ENCODE data around the gene HES2.
"Not testable (repeated sequence)": the region's sequence is repeated elsewhere in the genome, so short reads cannot be mapped to it uniquely, and the experiment has no call there.

The HES2 gene

DNA sequence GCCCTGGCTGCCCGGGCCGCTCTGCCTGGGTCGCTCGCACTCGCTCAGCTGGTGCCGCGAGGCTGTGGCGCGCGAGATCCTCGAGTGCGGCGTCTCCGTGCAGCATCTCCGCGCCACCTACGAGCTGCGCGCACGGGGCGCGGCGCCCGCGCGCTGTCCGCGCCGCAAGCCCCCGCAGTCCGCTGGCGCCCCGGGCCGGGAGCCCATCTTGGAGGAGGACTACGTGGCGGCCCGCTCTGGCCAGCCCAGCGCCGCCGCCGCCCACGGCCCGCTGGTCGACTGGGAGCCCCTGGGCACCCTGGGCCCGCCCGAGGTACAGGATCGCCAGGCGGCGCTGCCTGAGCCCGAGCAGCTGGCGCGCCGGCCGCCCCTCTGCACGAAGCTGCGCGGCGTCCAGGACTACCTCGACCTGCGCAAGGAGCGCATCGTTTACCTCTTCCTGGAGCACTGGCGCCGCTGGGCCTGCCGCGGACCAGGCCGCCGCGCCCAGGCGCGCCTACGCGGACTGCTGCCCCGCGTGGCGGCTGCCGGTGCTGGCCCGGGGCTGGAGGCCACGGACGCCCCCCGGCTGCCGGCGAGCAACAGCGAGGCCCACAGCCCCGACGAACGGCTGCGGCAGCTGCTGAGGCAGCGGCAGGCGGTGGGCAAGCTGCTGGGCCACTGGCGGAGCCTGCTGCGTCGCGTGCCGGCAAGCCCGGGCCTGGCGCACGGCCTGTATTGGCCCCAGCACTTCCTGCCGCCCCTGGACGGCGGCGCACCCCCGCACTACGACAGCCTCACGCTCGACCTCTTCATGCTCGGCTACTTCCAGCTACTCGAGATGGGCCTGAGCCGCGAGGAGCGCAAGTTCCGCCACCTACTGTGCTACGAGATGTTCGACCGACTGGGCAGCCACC, 35.4 kb upstream of the HES2 start:
- DNase-seq (ENCODE audit: low spot score), result peak; percentile 48

GRCh38 chr1:6453895-6454855, 34.5 kb upstream of the HES2 start:
- not testable (repeated sequence) for DNase-seq (ENCODE audit: low spot score)

DNA sequence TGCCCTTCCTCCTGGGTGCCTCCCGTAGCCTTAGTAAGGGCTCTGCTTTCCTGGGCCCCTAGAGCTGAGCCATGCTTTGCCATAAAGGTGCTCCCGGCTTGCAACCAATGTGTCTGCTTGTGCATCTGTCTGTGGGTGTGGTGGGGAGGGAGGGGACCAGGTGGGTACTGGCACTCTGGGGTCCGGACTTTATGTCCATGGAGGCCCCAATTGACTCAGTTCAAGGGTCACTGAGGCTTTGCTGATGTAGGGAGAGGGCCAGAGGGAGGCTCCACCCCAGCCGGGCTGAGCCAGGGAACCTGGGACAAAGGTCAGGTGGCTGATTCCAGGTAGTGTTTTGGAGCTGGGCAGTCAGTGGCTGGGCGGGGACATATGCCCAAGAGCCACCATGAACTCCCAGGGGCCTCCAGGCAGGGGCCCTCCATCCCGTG, 31.2 kb upstream of the HES2 start:
- no peak for DNase-seq (ENCODE audit: low spot score)

DNA sequence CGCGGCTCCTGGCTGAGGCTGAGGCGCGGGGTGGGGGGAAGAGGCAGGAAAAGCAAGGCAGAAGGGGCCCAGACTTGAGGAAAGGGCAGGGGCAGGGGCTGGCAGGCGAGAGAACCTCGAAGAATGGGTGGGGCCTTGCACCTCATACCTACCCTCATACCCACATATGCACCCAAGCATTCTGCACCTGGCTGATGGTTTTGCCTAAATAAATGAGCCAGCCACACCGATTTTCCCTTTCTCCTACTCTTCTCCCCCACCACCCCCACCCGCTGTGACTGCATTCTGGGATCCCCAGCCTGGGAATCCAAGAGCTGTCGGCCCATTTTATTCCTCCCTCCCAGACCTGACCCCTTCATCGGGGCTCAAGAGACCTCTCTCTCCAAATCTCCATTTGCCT, 30.8 kb upstream of the HES2 start:
- DNase-seq (ENCODE audit: low spot score), result not testable (repeated sequence)

- no peak for DNase-seq (ENCODE audit: low spot score)
Measured at GRCh38 chr1:6450005-6450450, 30.3 kb upstream of the HES2 start.

- DNase-seq (ENCODE audit: low spot score), result peak; percentile 48
Measured at GRCh38 chr1:6448749-6449631, 29.3 kb upstream of the HES2 start.

DNA sequence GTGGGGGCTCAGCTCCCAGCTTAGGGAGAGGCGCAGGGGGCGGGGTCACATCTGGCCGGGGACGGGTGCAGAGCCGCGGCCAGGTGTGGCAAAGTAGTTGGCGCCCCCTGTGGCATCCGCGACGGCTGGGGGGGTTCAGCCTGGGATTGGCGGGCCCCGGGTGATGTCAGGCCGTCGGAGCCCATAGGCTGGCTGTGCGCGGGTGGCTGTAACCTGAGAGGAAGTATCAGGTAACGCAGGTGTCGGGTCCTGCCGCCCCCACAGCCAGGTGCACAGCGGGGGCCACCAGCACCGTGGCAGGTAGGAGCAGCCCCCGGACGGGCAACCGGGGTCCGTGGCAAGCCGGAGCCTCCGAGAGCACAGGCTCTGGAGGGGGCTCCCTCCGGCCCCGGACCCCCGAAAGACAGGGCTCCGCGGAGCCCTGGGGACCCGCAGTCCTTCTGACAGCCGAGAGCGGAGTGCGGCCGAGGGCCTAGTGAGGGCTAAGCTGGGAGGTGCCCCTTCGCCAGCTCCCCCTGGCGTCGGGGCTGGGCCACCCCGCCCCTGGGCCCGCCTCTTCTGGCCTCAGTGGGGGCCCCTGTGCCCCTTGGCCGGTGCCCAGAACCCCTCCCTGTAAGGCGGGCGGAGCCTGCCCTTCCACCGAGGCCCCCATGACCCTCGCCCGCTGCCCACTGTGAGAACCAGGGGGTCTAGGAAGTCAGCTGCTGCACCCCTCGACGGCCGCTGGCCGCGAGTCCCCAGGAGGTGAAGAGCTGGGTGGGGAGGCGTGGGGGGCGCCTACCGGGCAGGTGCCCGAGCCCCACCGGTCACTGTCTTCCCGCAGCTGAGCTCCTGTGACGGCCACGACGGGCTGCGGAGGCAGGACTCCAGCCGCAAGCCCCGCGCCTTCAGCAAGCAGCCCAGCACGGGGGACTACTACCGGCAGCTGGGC, 28.4 kb upstream of the HES2 start:
- no peak for DNase-seq (ENCODE audit: low spot score)

GRCh38 chr1:6447016-6447817, 27.5 kb upstream of the HES2 start:
- DNase-seq (ENCODE audit: low spot score), result no peak

DNA sequence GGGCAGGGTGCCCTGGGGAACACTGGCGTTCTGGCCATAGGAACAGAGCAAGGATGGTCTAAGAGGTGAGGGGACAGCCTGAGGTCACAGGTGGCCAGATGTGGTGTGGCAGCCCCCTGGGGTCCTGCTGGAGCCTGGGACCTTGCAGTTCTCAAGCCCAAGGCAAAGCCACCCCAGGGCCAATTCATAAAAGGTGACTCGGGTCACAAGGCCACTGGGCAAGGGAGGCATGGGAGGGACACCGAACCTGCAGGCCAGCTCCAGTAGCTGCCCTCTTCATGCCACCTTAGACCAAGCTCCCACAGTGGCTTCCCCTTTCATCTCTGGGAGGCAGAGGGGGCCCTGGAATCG, 26.9 kb upstream of the HES2 start:
- no peak for DNase-seq (ENCODE audit: low spot score)

GRCh38 chr1:6445929-6446328, 26.2 kb upstream of the HES2 start:
- DNase-seq (ENCODE audit: low spot score), result not testable (repeated sequence)

GRCh38 chr1:6445062-6445763, 25.5 kb upstream of the HES2 start:
- DNase-seq (ENCODE audit: low spot score), result peak; percentile 68

DNA sequence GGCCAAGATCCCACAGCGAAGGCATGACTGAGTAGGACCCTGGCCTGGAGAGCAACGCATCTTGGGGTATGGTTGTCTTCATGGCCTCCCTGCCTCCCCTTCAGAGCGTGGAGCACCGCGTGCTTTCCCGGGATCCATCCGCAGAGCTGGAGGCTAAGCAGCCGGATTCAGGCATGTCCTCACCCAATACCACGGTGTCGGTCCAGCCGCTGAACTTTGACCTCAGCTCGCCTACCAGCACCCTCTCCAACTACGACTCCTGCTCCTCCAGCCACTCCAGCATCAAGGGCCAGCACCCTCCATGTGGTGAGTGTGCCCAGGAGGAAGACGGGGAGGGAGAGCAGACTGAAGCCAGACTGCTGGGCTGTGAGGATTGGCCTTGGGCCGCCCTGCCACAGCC, 24.7 kb upstream of the HES2 start:
- DNase-seq (ENCODE audit: low spot score), result no peak

- no peak for DNase-seq (ENCODE audit: low spot score)
Measured at GRCh38 chr1:6443339-6444115, 23.8 kb upstream of the HES2 start.

GRCh38 chr1:6441586-6441985, 21.9 kb upstream of the HES2 start:
- no peak for DNase-seq (ENCODE audit: low spot score)

DNA sequence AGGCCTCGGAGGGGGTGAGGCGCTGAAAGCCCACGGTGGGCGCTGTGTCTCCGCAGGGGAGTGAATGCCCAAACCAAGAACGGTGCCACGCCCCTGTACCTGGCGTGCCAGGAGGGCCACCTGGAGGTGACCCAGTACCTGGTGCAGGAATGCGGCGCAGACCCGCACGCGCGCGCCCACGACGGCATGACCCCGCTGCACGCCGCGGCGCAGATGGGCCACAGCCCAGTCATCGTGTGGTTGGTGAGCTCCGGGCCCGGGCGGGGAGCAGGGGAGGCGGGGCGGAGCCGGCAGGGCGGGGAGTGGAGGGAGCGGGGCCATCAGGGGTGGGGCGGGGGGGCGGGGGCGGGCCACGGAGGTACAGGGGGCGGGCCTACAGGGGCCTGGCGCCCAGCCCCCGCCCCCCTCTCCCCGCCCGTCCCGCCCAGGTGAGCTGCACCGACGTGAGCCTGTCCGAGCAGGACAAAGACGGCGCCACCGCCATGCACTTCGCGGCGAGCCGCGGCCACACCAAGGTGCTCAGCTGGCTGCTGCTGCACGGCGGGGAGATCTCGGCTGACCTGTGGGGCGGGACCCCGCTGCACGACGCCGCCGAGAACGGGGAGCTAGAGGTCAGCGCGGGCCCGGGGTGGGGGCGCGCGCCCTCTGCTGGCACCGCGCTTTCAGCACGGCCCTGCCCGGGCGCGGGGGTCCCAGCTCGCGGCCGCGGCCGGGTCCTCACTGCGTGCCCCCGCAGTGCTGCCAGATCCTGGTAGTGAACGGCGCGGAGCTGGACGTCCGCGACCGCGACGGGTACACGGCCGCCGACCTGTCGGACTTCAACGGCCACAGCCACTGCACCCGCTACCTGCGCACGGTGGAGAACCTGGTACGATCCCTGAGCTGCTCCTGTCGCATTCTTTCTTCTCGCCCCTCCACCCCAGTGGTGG, 20.7 kb upstream of the HES2 start:
- peak; percentile 80 for DNase-seq (ENCODE audit: low spot score)

DNA sequence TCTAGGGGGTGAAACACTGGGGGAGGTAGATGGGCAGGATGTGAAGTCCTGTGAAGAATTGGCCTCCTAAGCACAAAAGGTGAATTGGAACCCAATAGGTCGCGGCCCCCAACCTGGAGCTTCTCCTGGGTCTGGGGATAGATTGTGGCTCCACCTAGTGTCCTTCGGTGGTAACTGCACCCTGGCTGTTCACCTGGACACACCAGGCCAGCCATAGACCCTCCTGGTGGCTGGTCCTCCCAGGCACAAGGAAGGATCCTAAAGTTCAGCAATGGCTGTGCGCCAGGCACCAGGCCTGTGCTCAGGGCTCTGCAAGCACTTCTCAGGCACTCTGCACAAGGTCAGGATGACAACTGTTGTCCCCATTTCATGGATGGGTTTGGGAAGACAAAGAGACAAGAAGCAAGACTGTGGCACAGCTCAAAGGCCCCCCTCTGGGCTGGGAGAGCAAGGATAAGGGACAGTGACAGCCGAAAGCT, 18.4 kb upstream of the HES2 start:
- peak; percentile 81 for DNase-seq (ENCODE audit: low spot score)

All from AG20443 (cell line).